Spinal cord (tissue), 10 donors: Measurements from ENCODE around the gene CFAP141. TPM values are rescaled to one million over a fixed set of nuclear protein-coding genes. Genes with fewer than 3 reads are reported as not detected.

Experiments used
- DNase-seq, 6 donors: peaks; one replicate each; pipeline versions ENCODE4 v3.0.0 to v3.0.0-alpha.2; 2013 to 2015; ENCODE audit warnings: low spot score in 6 of 6, low read depth in 4 of 6
- H3K27ac ChIP-seq: one replicate; pipeline ENCODE4 v1.5.1; 2013; ENCODE audit warnings: low read depth, low read length, control low read depth
- H3K27me3 ChIP-seq: one replicate; pipeline ENCODE4 v1.6.1; 2013; ENCODE audit warnings: low read length; ENCODE audit not compliant: control insufficient read depth, insufficient read depth
- H3K36me3 ChIP-seq: one replicate; pipeline ENCODE4 v1.6.1; 2013; ENCODE audit warnings: low read length; ENCODE audit not compliant: control insufficient read depth, insufficient read depth
- H3K4me1 ChIP-seq: one replicate; pipeline ENCODE4 v1.6.1; 2013; ENCODE audit warnings: low read length; ENCODE audit not compliant: control insufficient read depth, insufficient read depth
- H3K4me3 ChIP-seq: one replicate; pipeline ENCODE4 v1.5.1; 2013; ENCODE audit warnings: low read depth, low read length, control low read depth
- H3K9me3 ChIP-seq: one replicate; pipeline ENCODE4 v1.6.1; 2013; ENCODE audit warnings: low read length; ENCODE audit not compliant: control insufficient read depth, insufficient read depth
- WGBS: methylation state at CpG from one replicate; pipeline ENCODE4 v1.1.5; 2013; ENCODE audit warnings: missing lambda C conversion rate; ENCODE audit not compliant: insufficient coverage; 5-methylcytosine and 5-hydroxymethylcytosine counted together
- polyA plus RNA-seq, 2 donors: library from polyadenylated mRNA; unstranded; fragments of 120-200 nt; gene quantifications; one replicate each; pipeline ENCODE4 v1.2.1, GENCODE V29; 2013; ENCODE audit not compliant: insufficient read length in 2 of 2
- total RNA-seq, 2 donors: library from RNA; depleted of rRNA in 1 of 2; stranded (reverse); fragments of 120-200 nt in 1 of 2; fragments of >200 nt in 1 of 2; gene quantifications; one replicate each; pipeline versions ENCODE4 v1.2.3 to v1.2.4, GENCODE V29; 2013 to 2014
- donor health status: healthy.

Gene CFAP141
- total and polyA plus RNA-seq, 4 donors, result 0.66 to 5.6 (median 1.6) TPM

- WGBS, result 96% methylated on average over 5 of the region's 10 CpGs
- peaks cover 12% of the 10 kb centered on the region for H3K36me3 ChIP-seq
- H3K4me3 ChIP-seq, result no peak overlapping the region
- no peaks in the 10 kb centered on the region for H3K9me3 ChIP-seq
- no peak for DNase-seq
- H3K4me1 ChIP-seq, result peaks cover 29% of the 10 kb centered on the region
- no peaks in the 10 kb centered on the region for H3K27me3 ChIP-seq
- no peak overlapping the region for H3K27ac ChIP-seq
These were observed 27.0 kb downstream of the CFAP141 start for GRCh38 chr1:154178911-154179811.

GRCh38 chr1:154178013-154178412 lies 28.1 kb downstream of the CFAP141 start:
- H3K27me3 ChIP-seq, result no peaks in the 10 kb centered on the region
- no peaks in the 10 kb centered on the region for H3K9me3 ChIP-seq
- WGBS, result no CpG with 5 or more reads among the region's 2 CpGs
- H3K27ac ChIP-seq, result no peak overlapping the region
- H3K4me3 ChIP-seq, result no peak overlapping the region
- peaks cover 21% of the 10 kb centered on the region for H3K4me1 ChIP-seq
- peak in 2 of 6 donors; percentile 18 to 21 for DNase-seq
- H3K36me3 ChIP-seq, result peaks cover 19% of the 10 kb centered on the region

- WGBS, result no CpG with 5 or more reads among the region's 2 CpGs
These were observed 29.8 kb downstream of the CFAP141 start for GRCh38 chr1:154176337-154176736.

GRCh38 chr1:154174654-154175053 lies 31.5 kb downstream of the CFAP141 start:
- Histone ChIP-seq H3K4me1 (peaks cover 5% of the 10 kb centered on the region), H3K27me3 (no peaks in the 10 kb centered on the region), H3K9me3 (no peaks in the 10 kb centered on the region), H3K4me3 (no peak overlapping the region), H3K27ac (no peak overlapping the region), H3K36me3 (peaks cover 45% of the 10 kb centered on the region)
- no CpG with 5 or more reads among the region's 4 CpGs for WGBS
- no peak for DNase-seq

More at GRCh38 chr1:154176337-154176736, 29.8 kb downstream of the CFAP141 start:
- Histone ChIP-seq H3K4me1 (peaks cover 12% of the 10 kb centered on the region), H3K27me3 (no peaks in the 10 kb centered on the region), H3K4me3 (no peak overlapping the region), H3K9me3 (no peaks in the 10 kb centered on the region), H3K27ac (no peak overlapping the region), H3K36me3 (peaks cover 33% of the 10 kb centered on the region)
- peak in 2 of 6 donors; percentile 6 to 59 for DNase-seq

GRCh38 chr1:154171880-154172279 lies 34.3 kb downstream of the CFAP141 start:
- WGBS, result 80% methylated on average over 1 of the region's 5 CpGs
- Histone ChIP-seq H3K9me3 (no peaks in the 10 kb centered on the region), H3K36me3 (peaks cover 63% of the 10 kb centered on the region), H3K27me3 (no peaks in the 10 kb centered on the region), H3K27ac (no peak overlapping the region), H3K4me1 (no peaks in the 10 kb centered on the region), H3K4me3 (no peak overlapping the region)
- DNase-seq, result no peak

GRCh38 chr1:154171223-154171583 lies 34.9 kb downstream of the CFAP141 start:
- H3K36me3 ChIP-seq, result peaks cover 69% of the 10 kb centered on the region
- no CpG with 5 or more reads among the region's 4 CpGs for WGBS
- no peaks in the 10 kb centered on the region for H3K4me1 ChIP-seq
- no peaks in the 10 kb centered on the region for H3K27me3 ChIP-seq
- H3K4me3 ChIP-seq, result no peak overlapping the region
- no peaks in the 10 kb centered on the region for H3K9me3 ChIP-seq
- no peak overlapping the region for H3K27ac ChIP-seq
- DNase-seq, result no peak

- H3K9me3 ChIP-seq, result no peaks in the 10 kb centered on the region
- H3K27me3 ChIP-seq, result no peaks in the 10 kb centered on the region
- H3K4me1 ChIP-seq, result no peaks in the 10 kb centered on the region
- H3K4me3 ChIP-seq, result no peak overlapping the region
- DNase-seq, result no peak
- H3K27ac ChIP-seq, result no peak overlapping the region
- peaks cover 68% of the 10 kb centered on the region for H3K36me3 ChIP-seq
These were observed 35.4 kb downstream of the CFAP141 start for GRCh38 chr1:154170547-154171222.

- no peaks in the 10 kb centered on the region for H3K9me3 ChIP-seq
- H3K36me3 ChIP-seq, result peaks cover 66% of the 10 kb centered on the region
- H3K27ac ChIP-seq, result no peak overlapping the region
- H3K4me3 ChIP-seq, result no peak overlapping the region
- no peak for DNase-seq
- no peaks in the 10 kb centered on the region for H3K27me3 ChIP-seq
- no peaks in the 10 kb centered on the region for H3K4me1 ChIP-seq
These were observed 38.7 kb downstream of the CFAP141 start for GRCh38 chr1:154167461-154167860.

GRCh38 chr1:154166207-154166606 lies 39.9 kb downstream of the CFAP141 start:
- Histone ChIP-seq H3K36me3 (peaks cover 63% of the 10 kb centered on the region), H3K4me3 (no peak overlapping the region), H3K9me3 (no peaks in the 10 kb centered on the region), H3K4me1 (no peaks in the 10 kb centered on the region), H3K27me3 (no peaks in the 10 kb centered on the region), H3K27ac (no peak overlapping the region)
- WGBS, result 100% methylated on average over 1 of the region's 1 CpG
- no peak for DNase-seq

GRCh38 chr1:154159554-154159953 lies 46.6 kb downstream of the CFAP141 start:
- Histone ChIP-seq H3K27me3 (no peaks in the 10 kb centered on the region), H3K4me1 (peaks cover 5% of the 10 kb centered on the region), H3K27ac (no peak overlapping the region), H3K4me3 (no peak overlapping the region), H3K36me3 (peaks cover 29% of the 10 kb centered on the region), H3K9me3 (no peaks in the 10 kb centered on the region)
- DNase-seq, result no peak
